HG03575 (cell line): ENCODE measurements around the gene FMO5.
"Not testable (repeated sequence)": the region's sequence is repeated elsewhere in the genome, so short reads cannot be mapped to it uniquely, and the experiment has no call there.

Source experiments
- ATAC-seq: cut with Tn5 transposase; IDR thresholded peaks from one replicate; pipeline ENCODE4 v1.9.1; 2021; ENCODE audit not compliant: unreplicated experiment, insufficient number of reproducible peaks, low FRiP score; ENCODE audit errors: extremely low read depth

FMO5 gene

DNA sequence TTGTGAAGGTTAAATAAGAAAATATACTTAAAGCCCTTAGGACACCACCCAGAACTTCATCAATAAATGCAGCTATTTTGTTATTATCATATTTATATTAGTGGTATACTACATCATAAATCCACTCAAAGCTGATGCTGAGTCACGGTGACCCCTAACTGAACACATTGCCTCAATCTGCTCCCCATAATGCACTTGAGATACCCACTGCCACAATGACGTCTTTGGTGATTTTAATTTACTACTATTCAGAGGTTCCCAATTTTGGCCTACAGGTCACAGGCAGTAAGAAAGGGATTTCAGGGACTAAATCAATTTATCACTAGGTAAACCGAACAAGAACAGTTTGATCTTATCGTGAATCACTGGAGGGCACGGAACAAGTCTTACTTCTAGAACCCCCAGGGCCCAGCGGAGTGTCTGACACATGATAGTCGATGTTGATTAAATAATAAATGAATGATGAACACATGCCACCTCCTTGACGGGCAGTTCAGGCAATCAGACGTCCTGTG is 16.9 kb upstream of the FMO5 start:
- no peak for ATAC-seq

DNA sequence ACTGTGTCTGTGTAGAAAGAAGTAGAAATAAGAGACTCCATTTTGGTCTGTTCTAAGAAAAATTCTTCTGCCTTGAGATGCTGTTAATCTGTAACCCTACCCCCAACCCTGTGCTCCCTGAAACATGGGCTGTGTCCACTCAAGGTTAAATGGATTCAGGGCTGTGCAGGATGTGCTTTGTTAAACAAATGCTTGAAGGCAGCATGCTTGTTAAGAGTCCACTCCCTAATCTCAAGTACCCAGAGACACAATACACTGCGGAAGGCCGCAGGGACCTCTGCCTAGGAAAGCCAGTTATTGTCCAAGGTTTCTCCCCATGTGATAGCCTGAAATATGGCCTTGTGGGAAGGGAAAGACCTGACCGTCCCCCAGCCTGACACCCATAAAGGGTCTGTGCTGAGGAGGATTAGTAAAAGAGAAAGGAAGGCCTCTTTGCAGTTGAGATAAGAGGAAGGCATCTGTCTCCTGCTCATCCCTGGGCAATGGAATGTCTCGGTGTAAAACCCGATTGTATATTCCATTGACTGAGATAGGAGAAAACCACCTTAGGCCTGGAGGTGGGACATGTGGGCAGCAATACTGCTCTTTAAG is 15.1 kb upstream of the FMO5 start:
- ATAC-seq: not testable (repeated sequence)

DNA sequence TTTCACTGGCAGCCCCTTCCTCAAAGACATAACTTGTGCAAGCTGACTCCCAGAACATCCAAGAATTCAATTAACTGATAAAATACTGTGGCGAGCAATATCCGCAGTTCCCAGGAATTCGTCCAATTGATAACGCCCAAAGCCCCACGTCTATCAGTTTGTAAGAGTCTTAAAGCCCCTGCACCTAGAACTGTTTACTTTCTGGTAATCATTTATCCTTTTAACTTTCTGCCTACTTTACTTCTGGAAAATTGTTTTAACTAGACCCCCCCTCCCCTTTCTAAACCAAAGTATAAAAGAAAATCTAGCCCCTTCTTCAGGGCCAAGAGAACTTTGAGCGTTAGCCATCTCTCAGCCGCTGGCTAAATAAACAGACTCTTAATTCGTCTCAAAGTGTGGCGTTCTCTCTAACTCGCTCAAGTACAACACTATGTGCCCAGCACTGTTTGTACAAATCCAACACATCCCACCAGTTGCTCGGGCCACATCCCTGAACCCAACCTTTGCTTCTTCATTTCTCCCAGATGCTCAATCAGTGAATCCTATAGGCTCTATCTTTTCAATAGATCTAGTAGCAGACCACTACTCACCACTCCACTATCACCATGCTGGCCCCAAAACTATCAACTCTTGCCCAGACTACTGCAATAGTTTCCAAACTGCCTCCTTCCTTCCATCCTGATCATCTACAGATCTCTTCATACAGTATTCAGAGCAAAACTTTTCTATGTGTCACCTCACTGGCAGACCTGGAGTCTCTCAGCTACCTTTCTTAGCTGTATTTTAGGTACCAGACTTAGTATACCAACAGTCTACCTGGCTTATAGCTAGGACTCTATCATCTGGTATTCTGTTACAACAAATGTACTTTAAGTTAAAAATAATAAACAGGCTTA is 14.0 kb upstream of the FMO5 start:
- no peak for ATAC-seq

GRCh38 chr1:147238053-147238902 is 13.1 kb upstream of the FMO5 start:
- ATAC-seq: no peak

DNA sequence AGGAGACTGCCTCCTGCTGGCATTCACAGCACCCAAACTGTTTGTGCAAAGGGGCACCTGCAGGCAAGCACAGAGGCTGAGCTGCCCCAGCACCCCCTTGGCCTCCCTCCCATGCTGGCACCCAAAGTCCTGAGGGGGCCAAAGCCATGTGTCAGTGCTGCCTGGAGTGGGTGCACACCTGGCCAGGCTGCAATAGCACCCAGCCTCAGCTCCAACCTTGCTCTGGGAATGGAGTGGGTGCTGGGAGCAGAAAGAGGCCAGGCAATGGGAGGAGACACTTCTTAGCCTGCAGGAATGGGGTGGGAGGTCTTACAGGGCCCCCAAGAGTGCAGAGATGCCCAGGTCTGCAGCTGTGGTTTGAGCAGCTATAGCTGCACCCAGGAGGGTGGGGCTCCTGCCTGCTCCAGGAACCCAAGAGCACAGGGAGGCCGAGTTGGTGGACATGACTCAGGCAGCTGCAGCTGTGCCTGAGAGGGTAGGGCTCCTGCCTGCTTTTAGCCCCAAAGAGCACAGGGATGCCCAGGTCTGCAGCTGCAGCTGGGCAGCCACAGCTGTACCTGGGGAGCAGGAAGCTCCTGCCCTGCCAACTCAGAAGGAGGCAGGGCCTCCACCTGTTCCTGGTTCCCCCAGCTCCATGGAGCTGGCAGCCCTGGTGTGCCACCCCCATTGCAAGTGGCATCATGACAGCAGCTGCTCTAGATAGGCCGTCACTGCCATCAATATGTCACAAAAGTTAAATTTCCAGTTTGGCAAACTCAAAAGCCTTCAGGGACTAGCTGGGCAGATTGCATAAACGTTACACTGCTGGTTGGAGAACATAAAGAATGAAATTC is 12.0 kb upstream of the FMO5 start:
- ATAC-seq: no peak

GRCh38 chr1:147236448-147236847 is 11.3 kb upstream of the FMO5 start:
- ATAC-seq: no peak

- no peak for ATAC-seq
Observed at GRCh38 chr1:147235822-147236221, 10.7 kb upstream of the FMO5 start.

DNA sequence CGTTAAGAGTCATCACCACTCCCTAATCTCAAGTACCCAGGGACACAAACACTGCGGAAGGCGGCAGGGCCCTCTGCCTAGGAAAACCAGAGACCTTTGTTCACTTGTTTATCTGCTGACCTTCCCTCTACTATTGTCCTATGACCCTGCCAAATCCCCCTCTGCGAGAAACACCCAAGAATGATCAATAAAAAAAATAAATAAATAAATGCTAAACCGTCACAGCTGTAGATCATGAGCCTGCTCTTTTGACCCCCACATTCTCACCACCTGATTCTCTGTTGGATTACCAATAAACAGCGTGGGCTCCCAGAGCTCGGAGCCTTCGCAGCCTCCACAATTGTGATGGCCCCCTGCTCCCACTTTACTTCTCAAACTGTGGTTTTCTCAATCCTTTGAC is 8.8 kb upstream of the FMO5 start:
- not testable (repeated sequence) for ATAC-seq

DNA sequence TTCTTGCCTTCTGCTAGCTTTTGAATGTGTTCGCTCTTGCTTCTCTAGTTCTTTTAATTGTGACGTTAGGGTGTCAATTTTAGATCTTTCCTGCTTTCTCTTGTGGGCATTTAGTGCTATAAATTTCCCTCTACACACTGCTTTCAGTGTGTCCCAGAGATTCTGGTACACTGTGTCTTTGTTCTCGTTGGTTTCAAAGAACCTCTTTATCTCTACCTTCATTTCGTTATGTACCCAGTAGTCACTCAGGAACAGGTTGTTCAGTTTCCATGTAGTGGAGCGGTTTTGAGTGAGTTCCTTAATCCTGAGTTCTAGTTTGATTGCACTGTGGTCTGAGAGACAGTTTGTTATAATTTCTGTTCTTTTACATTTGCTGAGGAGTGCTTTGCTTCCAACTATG is 5.9 kb upstream of the FMO5 start:
- ATAC-seq: not testable (repeated sequence)

DNA sequence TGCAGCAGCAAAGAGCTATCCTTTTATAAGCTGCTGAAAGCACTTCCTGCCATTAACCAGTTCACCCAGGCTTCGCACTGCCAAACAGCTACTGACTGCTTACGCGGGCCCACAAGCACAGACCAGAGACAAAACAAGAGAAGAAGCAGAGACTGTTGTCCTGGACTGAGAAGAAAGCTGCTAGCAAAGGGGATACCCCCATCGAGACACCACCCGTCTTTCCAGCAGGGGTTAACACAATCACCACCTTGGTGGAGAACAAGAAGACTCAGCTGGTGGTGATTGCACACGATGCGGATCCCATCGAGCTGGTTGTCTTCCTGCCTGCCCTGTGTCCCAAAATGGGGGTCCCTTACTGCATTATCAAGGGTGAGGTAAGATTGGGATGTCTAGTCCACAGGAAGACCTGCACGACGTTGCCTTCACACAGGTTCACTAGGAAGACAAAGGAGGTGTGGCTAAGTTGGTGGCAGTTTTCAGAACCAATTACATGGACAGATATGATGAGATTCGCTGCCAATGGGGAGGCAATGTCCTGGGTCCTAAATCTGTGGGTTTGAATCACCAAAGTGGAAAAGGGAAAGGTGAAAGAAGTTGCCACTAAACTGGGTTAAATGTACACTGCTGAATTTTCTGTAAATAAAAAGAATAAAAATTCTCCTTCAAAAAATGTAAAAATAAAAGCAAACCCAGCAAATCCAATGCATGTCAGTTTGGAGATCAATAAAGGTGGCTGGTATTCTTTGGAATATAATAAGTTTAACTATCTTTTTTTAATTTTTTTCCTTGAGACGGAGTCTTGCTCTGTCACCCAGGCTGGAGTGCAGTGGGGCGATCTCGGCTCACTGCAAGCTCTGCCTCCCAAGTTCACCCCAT is 1.2 kb downstream of the FMO5 start:
- no peak for ATAC-seq

DNA sequence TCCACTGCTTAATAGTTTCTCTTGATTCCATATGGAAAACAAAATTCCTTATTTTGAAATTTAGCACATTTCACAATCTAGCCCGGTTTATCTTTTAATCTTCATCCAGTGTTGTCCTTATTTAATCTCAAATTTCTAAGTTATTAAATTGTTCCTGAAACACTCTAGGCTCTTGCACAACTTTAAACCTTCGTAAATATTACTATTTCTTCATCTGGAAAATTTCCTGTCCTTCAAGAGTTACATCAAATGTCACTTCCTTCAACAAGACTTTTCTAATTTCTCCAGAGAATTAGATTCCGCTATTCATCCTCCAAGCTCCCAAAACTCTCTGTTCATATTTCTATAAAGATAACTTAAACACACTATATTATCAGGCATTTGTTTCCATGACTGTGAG is 6.5 kb downstream of the FMO5 start:
- ATAC-seq: no peak

DNA sequence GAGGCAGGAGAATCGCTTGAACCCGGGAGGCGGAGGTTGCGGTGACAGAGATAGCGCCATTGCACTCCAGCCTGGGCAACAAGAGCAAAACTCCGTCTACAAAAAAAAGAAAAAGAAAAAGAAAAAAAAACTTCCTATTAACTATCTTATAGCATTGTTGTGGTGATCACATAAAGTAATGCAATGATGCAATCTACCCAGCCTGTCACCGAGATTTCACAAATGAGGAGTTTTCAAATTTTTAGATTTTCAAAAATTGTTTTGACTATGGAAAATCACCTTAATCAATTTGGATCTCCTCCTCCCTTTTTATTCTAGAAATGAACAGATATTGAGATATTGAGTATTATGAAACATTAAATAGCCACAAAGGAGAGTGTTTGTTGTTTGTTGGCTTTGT is 8.0 kb downstream of the FMO5 start:
- no peak for ATAC-seq

- no peak for ATAC-seq
Observed at GRCh38 chr1:147216124-147216523, 9.0 kb downstream of the FMO5 start.

GRCh38 chr1:147215540-147215916 is 9.6 kb downstream of the FMO5 start:
- no peak for ATAC-seq

GRCh38 chr1:147214842-147215539 is 10.1 kb downstream of the FMO5 start:
- ATAC-seq: no peak

DNA sequence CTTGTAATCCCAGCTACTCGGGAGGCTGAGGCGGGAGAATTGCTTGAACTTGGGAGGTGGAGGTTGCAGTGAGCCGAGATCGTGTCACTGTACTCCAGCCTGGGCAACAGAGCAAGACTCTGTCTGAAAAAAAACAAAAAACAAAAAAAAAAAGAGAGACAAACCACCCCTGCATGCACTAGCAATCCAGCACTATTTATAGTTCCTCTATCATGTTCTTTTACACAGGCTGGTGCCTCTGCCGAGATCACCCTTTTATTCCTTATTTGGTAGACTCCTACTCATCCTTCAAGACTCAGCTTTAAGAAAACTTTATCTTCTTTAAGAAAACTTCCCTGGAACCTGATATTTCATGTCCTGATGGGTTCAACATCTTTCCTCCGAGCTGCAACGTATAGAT is 10.8 kb downstream of the FMO5 start:
- ATAC-seq: no peak

DNA sequence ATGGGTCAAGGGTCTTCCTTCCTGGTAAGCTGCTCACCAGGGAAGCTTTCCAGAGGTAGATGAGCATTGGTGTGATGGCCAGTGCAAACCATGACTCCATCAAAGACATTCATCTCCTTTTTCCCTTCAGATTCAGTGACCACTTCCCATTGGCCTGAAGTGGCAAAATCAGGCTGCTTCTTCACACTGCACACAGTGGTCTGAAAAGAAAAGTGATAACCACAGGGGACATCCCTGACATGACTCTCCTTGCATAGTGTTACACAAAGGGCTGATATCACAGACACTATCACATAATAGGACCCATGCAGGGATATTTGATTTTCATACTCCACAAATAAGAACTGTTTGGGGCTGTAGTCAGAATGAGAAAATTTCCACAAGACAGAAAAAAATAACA is 11.9 kb downstream of the FMO5 start:
- no peak for ATAC-seq
